Duodenal mucosa (tissue), 2 donors: ENCODE measurements around the gene GP5.

Experiments used
- H3K27ac ChIP-seq: one replicate; pipeline ENCODE4 v1.7.0; 2013; ENCODE audit warnings: low read depth, low read length
- H3K27me3 ChIP-seq, 2 donors: one replicate each; pipeline ENCODE4 v1.7.0; 2013; ENCODE audit warnings: low read length in 2 of 2, control low read depth in 1 of 2; ENCODE audit not compliant: insufficient read depth in 2 of 2, control insufficient read depth in 1 of 2
- H3K36me3 ChIP-seq, 2 donors: one replicate each; pipeline ENCODE4 v1.7.0; 2013; ENCODE audit warnings: low read length in 2 of 2, control low read depth in 1 of 2; ENCODE audit not compliant: insufficient read depth in 2 of 2, control insufficient read depth in 1 of 2
- H3K4me1 ChIP-seq, 2 donors: one replicate each; pipeline ENCODE4 v1.7.0; 2013; ENCODE audit warnings: low read length in 2 of 2, control low read depth in 1 of 2; ENCODE audit not compliant: insufficient read depth in 2 of 2, control insufficient read depth in 1 of 2
- H3K4me3 ChIP-seq, 2 donors: one replicate each; pipeline ENCODE4 v1.7.0; 2013; ENCODE audit warnings: low read length in 2 of 2, low read depth in 1 of 2
- H3K9ac ChIP-seq, 2 donors: one replicate each; pipeline ENCODE4 v1.7.0; 2013; ENCODE audit warnings: low read length in 2 of 2, low read depth in 1 of 2
- H3K9me3 ChIP-seq, 2 donors: one replicate each; pipeline ENCODE4 v1.7.0; 2013; ENCODE audit warnings: low read length in 2 of 2, control low read depth in 1 of 2; ENCODE audit not compliant: control insufficient read depth in 1 of 2

GP5 gene

GRCh38 chr3:194380326-194380725, 18.7 kb downstream of the GP5 start:
- H3K27ac ChIP-seq, result no peak overlapping the region
- no peaks in the 10 kb centered on the region for H3K9me3 ChIP-seq
- H3K9ac ChIP-seq, result no peak overlapping the region
- no peaks in the 10 kb centered on the region for H3K36me3 ChIP-seq
- no peaks in the 10 kb centered on the region for H3K4me1 ChIP-seq
- no peak overlapping the region for H3K4me3 ChIP-seq
- peaks cover 9% of the 10 kb centered on the region in 2 donors for H3K27me3 ChIP-seq

GRCh38 chr3:194379651-194380050, 19.4 kb downstream of the GP5 start:
- Histone ChIP-seq H3K4me1 (no peaks in the 10 kb centered on the region), H3K27ac (no peak overlapping the region), H3K9me3 (no peaks in the 10 kb centered on the region)

GRCh38 chr3:194379231-194379630, 19.8 kb downstream of the GP5 start:
- no peak overlapping the region for H3K9ac ChIP-seq
- no peak overlapping the region for H3K27ac ChIP-seq
- H3K27me3 ChIP-seq, result peaks cover 9% of the 10 kb centered on the region in 2 donors
- H3K9me3 ChIP-seq, result no peaks in the 10 kb centered on the region
- no peaks in the 10 kb centered on the region for H3K36me3 ChIP-seq
- no peaks in the 10 kb centered on the region for H3K4me1 ChIP-seq
- no peak overlapping the region for H3K4me3 ChIP-seq

More at GRCh38 chr3:194379651-194380050, 19.4 kb downstream of the GP5 start:
- Histone ChIP-seq H3K9ac (no peak overlapping the region), H3K4me3 (no peak overlapping the region), H3K36me3 (no peaks in the 10 kb centered on the region), H3K27me3 (peaks cover 9% of the 10 kb centered on the region in 2 donors)

- H3K4me3 ChIP-seq, result no peak overlapping the region
- H3K27ac ChIP-seq, result no peak overlapping the region
- H3K9ac ChIP-seq, result no peak overlapping the region
- peaks cover 9% of the 10 kb centered on the region in 2 donors for H3K27me3 ChIP-seq
- H3K36me3 ChIP-seq, result no peaks in the 10 kb centered on the region
- no peaks in the 10 kb centered on the region for H3K9me3 ChIP-seq
- no peaks in the 10 kb centered on the region for H3K4me1 ChIP-seq
Measured at GRCh38 chr3:194377708-194378107, 21.4 kb downstream of the GP5 start.

GRCh38 chr3:194376241-194376560, 22.9 kb downstream of the GP5 start:
- Histone ChIP-seq H3K36me3 (no peaks in the 10 kb centered on the region), H3K4me3 (no peak overlapping the region)

GRCh38 chr3:194375473-194376240, 23.4 kb downstream of the GP5 start:
- H3K9me3 ChIP-seq, result no peaks in the 10 kb centered on the region
- no peak overlapping the region for H3K9ac ChIP-seq
- H3K27me3 ChIP-seq, result peaks cover 9% of the 10 kb centered on the region in 2 donors
- no peak overlapping the region for H3K27ac ChIP-seq
- no peak overlapping the region for H3K4me3 ChIP-seq
- no peaks in the 10 kb centered on the region for H3K36me3 ChIP-seq
- H3K4me1 ChIP-seq, result no peaks in the 10 kb centered on the region

More at GRCh38 chr3:194376241-194376560, 22.9 kb downstream of the GP5 start:
- Histone ChIP-seq H3K9ac (no peak overlapping the region), H3K9me3 (no peaks in the 10 kb centered on the region), H3K27me3 (peaks cover 9% of the 10 kb centered on the region in 2 donors), H3K27ac (no peak overlapping the region), H3K4me1 (no peaks in the 10 kb centered on the region)

GRCh38 chr3:194374935-194375334, 24.1 kb downstream of the GP5 start:
- H3K4me3 ChIP-seq, result no peak overlapping the region
- H3K27ac ChIP-seq, result no peak overlapping the region
- H3K36me3 ChIP-seq, result no peaks in the 10 kb centered on the region
- H3K9me3 ChIP-seq, result no peaks in the 10 kb centered on the region
- no peak overlapping the region for H3K9ac ChIP-seq
- peaks cover 4 to 7% of the 10 kb centered on the region in 2 donors for H3K27me3 ChIP-seq
- H3K4me1 ChIP-seq, result no peaks in the 10 kb centered on the region

GRCh38 chr3:194373899-194374298, 25.2 kb downstream of the GP5 start:
- no peak overlapping the region for H3K4me3 ChIP-seq
- no peaks in the 10 kb centered on the region for H3K9me3 ChIP-seq
- no peaks in the 10 kb centered on the region for H3K4me1 ChIP-seq
- H3K36me3 ChIP-seq, result no peaks in the 10 kb centered on the region
- no peak overlapping the region for H3K27ac ChIP-seq
- H3K27me3 ChIP-seq, result peaks cover 13 to 14% of the 10 kb centered on the region in 2 donors
- no peak overlapping the region for H3K9ac ChIP-seq

GRCh38 chr3:194373028-194373427, 26.0 kb downstream of the GP5 start:
- H3K36me3 ChIP-seq, result no peaks in the 10 kb centered on the region
- no peak overlapping the region for H3K9ac ChIP-seq
- no peak overlapping the region for H3K4me3 ChIP-seq
- no peak overlapping the region for H3K27ac ChIP-seq
- no peaks in the 10 kb centered on the region for H3K9me3 ChIP-seq
- H3K4me1 ChIP-seq, result no peaks in the 10 kb centered on the region
- H3K27me3 ChIP-seq, result peaks cover 18 to 22% of the 10 kb centered on the region in 2 donors

GRCh38 chr3:194370753-194371152, 28.3 kb downstream of the GP5 start:
- H3K27ac ChIP-seq, result no peak overlapping the region
- H3K36me3 ChIP-seq, result no peaks in the 10 kb centered on the region
- H3K4me3 ChIP-seq, result no peak overlapping the region
- H3K27me3 ChIP-seq, result peaks cover 18 to 24% of the 10 kb centered on the region in 2 donors
- H3K4me1 ChIP-seq, result no peaks in the 10 kb centered on the region
- H3K9me3 ChIP-seq, result no peaks in the 10 kb centered on the region
- H3K9ac ChIP-seq, result no peak overlapping the region
